Smooth muscle cell (in vitro differentiated cells): Measurements from ENCODE around the gene RPL37. TPM values are rescaled to one million over a fixed set of nuclear protein-coding genes. Genes with fewer than 3 reads are reported as not detected.

Source experiments
- DNase-seq: peaks from one replicate; lab custom pipeline; 2025; ENCODE audit not compliant: unreplicated experiment; lab: John Stamatoyannopoulos, UW
- H2AFZ ChIP-seq: fragments of 200-600 bp; sonication (generic); 2 replicates; pipeline ENCODE4 v1.6.0; 2016; ENCODE audit warnings: antibody characterized with exemption, low read depth, mild to moderate bottlenecking
- H3F3A ChIP-seq: fragments of 200-600 bp; sonication (generic); 2 replicates; pipeline ENCODE4 v1.6.0; 2017; ENCODE audit warnings: antibody characterized with exemption, low read depth
- H3K27ac ChIP-seq: fragments of 200-600 bp; sonication (generic); 2 replicates; pipeline ENCODE4 v1.5.1; 2016; ENCODE audit warnings: low read depth, mild to moderate bottlenecking
- H3K27me3 ChIP-seq: fragments of 200-600 bp; sonication (generic); 2 replicates; pipeline ENCODE4 v1.6.1; 2016; ENCODE audit warnings: low read depth, mild to moderate bottlenecking
- H3K36me3 ChIP-seq: fragments of 200-600 bp; sonication (generic); 2 replicates; pipeline ENCODE4 v1.5.1; 2016; ENCODE audit warnings: low read depth
- H3K4me1 ChIP-seq: fragments of 200-600 bp; sonication (generic); 2 replicates; pipeline ENCODE4 v1.5.1; 2016; ENCODE audit warnings: low read depth
- H3K4me2 ChIP-seq: fragments of 200-600 bp; sonication (generic); 2 replicates; pipeline ENCODE4 v1.6.0; 2016; ENCODE audit warnings: mild to moderate bottlenecking
- H3K4me3 ChIP-seq: fragments of 200-600 bp; sonication (generic); 2 replicates; pipeline ENCODE4 v1.5.1; 2016; ENCODE audit warnings: mild to moderate bottlenecking
- H3K79me2 ChIP-seq: fragments of 200-600 bp; sonication (generic); 2 replicates; pipeline ENCODE4 v1.6.0; 2016; ENCODE audit warnings: low read depth, mild to moderate bottlenecking
- H3K9ac ChIP-seq: fragments of 200-600 bp; sonication (generic); 2 replicates; pipeline ENCODE4 v1.6.0; 2016; ENCODE audit warnings: low read depth
- H3K9me3 ChIP-seq: fragments of 200-600 bp; sonication (generic); replicated peaks from 2 replicates; pipeline ENCODE4 v1.5.1; 2016; ENCODE audit warnings: low read depth
- H4K20me1 ChIP-seq: fragments of 200-600 bp; sonication (generic); 2 replicates; pipeline ENCODE4 v1.6.0; 2016; ENCODE audit warnings: low read depth
- WGBS: methylation state at CpG from one replicate; pipeline ENCODE4 v1.1.7; 2016; ENCODE audit warnings: low lambda C conversion rate; 5-methylcytosine and 5-hydroxymethylcytosine counted together
- polyA plus RNA-seq: library from polyadenylated mRNA; unstranded; fragments of >200 nt; fragmentation: Nextera tagmentation; extraction: Ambion mirVana; gene quantifications from 2 replicates; pipeline ENCODE4 v1.2.1, GENCODE V29; 2016
- total RNA-seq: library from RNA; depleted of rRNA; stranded (reverse); fragments of >200 nt; gene quantifications from 2 replicates; pipeline ENCODE4 v1.2.3, GENCODE V29; 2014
- TF ChIP-seq, protein P1 (sequence below): fragments of 200-600 bp; sonication (generic); IDR thresholded peaks from 2 replicates; pipeline ENCODE4 v1.5.1; 2017; ENCODE audit warnings: borderline replicate concordance, mild to moderate bottlenecking, antibody characterized with exemption; ENCODE audit not compliant: insufficient read depth, poor library complexity, severe bottlenecking

The RPL37 gene
- total and polyA plus RNA-seq, 2 experiments from 2014 or later = 228 to 594 TPM

DNA sequence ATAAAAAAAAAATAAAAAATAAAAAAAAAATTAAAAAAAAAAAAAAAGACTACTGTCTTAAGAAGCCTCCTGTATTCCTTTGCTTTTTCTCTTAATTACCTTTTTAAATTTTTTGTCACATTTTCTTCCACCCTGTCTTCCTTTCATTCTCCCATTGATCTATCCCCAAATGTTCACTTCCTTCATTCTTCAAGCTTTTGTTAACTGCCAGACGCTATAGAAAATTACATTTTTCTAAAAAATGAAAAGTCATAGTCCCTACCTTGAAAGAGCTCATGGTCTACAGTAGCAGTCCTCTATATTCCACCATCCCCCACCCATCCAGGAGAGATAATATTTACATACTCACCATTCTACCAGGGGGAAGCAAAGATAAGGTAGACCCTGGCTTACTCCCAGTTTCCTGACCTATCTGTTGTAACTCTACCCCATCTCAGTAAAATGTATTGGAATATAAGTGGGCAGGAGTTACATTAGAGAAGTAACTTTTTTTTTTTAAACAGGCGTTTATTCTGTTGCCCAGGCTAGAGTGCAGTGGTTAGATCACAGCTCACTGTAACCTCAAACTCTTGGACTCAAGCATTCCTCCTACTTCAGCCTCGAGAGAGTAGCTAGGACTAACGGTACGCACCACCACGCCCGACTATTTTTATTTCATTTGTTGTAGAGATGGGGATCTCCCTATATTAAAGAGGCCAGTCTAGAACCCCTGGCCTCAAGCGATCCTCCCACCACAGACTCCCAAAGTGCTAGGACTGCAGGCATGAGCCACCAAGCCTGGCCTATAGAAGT is 33.1 kb downstream of the RPL37 start:
- WGBS = 94% methylated on average over 8 of the region's 8 CpGs
- H3K4me3 ChIP-seq = no peak overlapping the region
- TF ChIP-seq, protein P1, sequence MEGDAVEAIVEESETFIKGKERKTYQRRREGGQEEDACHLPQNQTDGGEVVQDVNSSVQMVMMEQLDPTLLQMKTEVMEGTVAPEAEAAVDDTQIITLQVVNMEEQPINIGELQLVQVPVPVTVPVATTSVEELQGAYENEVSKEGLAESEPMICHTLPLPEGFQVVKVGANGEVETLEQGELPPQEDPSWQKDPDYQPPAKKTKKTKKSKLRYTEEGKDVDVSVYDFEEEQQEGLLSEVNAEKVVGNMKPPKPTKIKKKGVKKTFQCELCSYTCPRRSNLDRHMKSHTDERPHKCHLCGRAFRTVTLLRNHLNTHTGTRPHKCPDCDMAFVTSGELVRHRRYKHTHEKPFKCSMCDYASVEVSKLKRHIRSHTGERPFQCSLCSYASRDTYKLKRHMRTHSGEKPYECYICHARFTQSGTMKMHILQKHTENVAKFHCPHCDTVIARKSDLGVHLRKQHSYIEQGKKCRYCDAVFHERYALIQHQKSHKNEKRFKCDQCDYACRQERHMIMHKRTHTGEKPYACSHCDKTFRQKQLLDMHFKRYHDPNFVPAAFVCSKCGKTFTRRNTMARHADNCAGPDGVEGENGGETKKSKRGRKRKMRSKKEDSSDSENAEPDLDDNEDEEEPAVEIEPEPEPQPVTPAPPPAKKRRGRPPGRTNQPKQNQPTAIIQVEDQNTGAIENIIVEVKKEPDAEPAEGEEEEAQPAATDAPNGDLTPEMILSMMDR = no peak

DNA sequence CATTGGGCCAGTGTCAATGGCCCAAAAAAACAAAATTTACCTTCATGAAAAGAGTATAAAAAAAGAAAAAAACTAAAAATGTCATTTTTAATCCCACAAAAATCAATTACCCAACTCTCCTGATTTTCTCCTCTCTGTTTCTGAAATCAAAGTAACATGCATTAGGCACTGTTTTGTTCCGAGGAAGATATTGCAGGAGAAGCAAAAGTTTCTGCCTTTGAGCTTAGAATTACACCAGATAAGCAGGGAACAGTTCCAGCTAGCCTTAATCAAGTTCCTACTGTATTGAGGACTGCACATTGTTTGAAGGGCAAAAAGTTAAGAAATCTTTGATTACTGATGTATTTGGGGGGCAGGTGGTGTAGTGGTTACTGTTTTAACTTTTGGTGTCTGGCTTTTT is 35.8 kb downstream of the RPL37 start:
- TF ChIP-seq, protein P1 = no peak
- peak overlapping the region; percentile 99 for H3K4me2 ChIP-seq
- no peak overlapping the region for H3K9ac ChIP-seq
- H3K79me2 ChIP-seq = peaks cover 33% of the 10 kb centered on the region
- H4K20me1 ChIP-seq = peaks cover 30% of the 10 kb centered on the region
- no peak overlapping the region for H3K27ac ChIP-seq
- peaks cover 13% of the 10 kb centered on the region for H3K4me1 ChIP-seq
- no peaks in the 10 kb centered on the region for H3K36me3 ChIP-seq
- H3K9me3 ChIP-seq = no peaks in the 10 kb centered on the region
- H3K27me3 ChIP-seq = no peaks in the 10 kb centered on the region
- H2AFZ ChIP-seq = no peak overlapping the region
- H3K4me3 ChIP-seq = peak overlapping the region; percentile 98
- no peak for DNase-seq
- 12% methylated on average over 1 of the region's 1 CpG for WGBS
- H3F3A ChIP-seq = peaks cover 9% of the 10 kb centered on the region

More for the DNA sequence above, 33.1 kb downstream of the RPL37 start:
- H4K20me1 ChIP-seq = peaks cover 5% of the 10 kb centered on the region
- DNase-seq = no peak
- H3F3A ChIP-seq = peaks cover 9% of the 10 kb centered on the region
- H3K27me3 ChIP-seq = no peaks in the 10 kb centered on the region
- H3K4me2 ChIP-seq = no peak overlapping the region
- H3K9ac ChIP-seq = no peak overlapping the region
- H3K27ac ChIP-seq = no peak overlapping the region
- peaks cover 5% of the 10 kb centered on the region for H3K4me1 ChIP-seq
- peaks cover 6% of the 10 kb centered on the region for H3K79me2 ChIP-seq
- no peaks in the 10 kb centered on the region for H3K36me3 ChIP-seq
- H2AFZ ChIP-seq = no peak overlapping the region
- no peaks in the 10 kb centered on the region for H3K9me3 ChIP-seq

DNA sequence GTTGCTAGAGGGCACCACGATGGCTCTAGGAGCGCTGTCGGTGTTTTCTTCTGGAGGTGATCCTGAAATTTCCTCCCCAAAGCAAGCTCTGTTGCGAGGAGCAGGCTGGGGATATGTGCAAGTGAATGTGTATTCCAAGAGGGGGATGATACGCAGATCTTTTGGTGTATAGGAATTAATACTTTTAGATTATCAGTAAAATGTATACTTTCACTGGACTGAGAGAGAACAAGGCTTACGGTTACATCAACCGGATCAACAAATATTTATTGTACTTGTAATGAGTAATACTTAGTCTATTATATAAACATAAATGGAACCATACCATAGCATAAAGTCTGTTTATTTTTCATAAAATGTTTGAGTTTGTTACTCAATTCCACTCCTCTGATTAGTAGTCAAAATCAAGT is 36.2 kb downstream of the RPL37 start:
- H3K4me2 ChIP-seq = peak overlapping the region; percentile 99
- peak overlapping the region; percentile 98 for H3K4me3 ChIP-seq
- no peaks in the 10 kb centered on the region for H3K27me3 ChIP-seq
- 9% methylated on average over 7 of the region's 7 CpGs for WGBS
- H3K79me2 ChIP-seq = peaks cover 38% of the 10 kb centered on the region
- peaks cover 35% of the 10 kb centered on the region for H4K20me1 ChIP-seq
- H3K4me1 ChIP-seq = peaks cover 13% of the 10 kb centered on the region
- no peak for DNase-seq
- H3K9me3 ChIP-seq = no peaks in the 10 kb centered on the region
- peak overlapping the region; percentile 82 for H3K27ac ChIP-seq
- peaks cover 9% of the 10 kb centered on the region for H3F3A ChIP-seq
- peak overlapping the region; percentile 75 for H3K9ac ChIP-seq
- peak overlapping the region; percentile 100 for H2AFZ ChIP-seq
- H3K36me3 ChIP-seq = no peaks in the 10 kb centered on the region
- TF ChIP-seq, protein P1 = no peak
